ENCODE measurements around the gene BAG3.

DNA sequence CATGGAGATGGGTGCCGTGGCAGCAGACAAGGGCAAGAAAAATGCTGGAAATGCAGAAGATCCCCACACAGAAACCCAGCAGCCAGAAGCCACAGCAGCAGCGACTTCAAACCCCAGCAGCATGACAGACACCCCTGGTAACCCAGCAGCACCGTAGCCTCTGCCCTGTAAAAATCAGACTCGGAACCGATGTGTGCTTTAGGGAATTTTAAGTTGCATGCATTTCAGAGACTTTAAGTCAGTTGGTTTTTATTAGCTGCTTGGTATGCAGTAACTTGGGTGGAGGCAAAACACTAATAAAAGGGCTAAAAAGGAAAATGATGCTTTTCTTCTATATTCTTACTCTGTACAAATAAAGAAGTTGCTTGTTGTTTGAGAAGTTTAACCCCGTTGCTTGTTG is 25.9 kb downstream of the BAG3 start:
- no peak for TF ChIP-seq EP300 (IDR thresholded peaks at IDR 0.05; ENCODE audit: low read depth)
- no peak for TF ChIP-seq POLR2A (IDR thresholded peaks at IDR 0.05)

All from transverse colon (tissue), 1 donor.